B cell (primary cell): ENCODE measurements around the gene POGK. TPM values are rescaled to one million over a fixed set of nuclear protein-coding genes. Genes with fewer than 3 reads are reported as not detected.
"Not testable (repeated sequence)": the region's sequence is repeated elsewhere in the genome, so short reads cannot be mapped to it uniquely, and the experiment has no call there.

Source experiments
- ATAC-seq: fragments of 200-7000 bp; cut with Tn5 transposase; one replicate; pipeline ENCODE4 v1.10.0; 2021; ENCODE audit warnings: low read depth, mild to moderate bottlenecking, moderate number of reproducible peaks, moderate library complexity
- CTCF ChIA-PET: fragments of 350-600 bp; sonication (Branson Sonifier 250); formaldehyde crosslinking; loops from one replicate; lab custom pipeline; 2021; ENCODE audit warnings: antibody characterized with exemption, inconsistent platforms; lab: Charles Lee
- POLR2A ChIA-PET: fragments of 350-600 bp; sonication (Branson Sonifier 250); formaldehyde crosslinking; loops from one replicate; lab custom pipeline; 2021; ENCODE audit warnings: antibody characterized with exemption; lab: Charles Lee
- DNase-seq: peaks from one replicate; pipeline ENCODE4 v3.0.0; 2013
- H2AFZ ChIP-seq: 2 replicates; pipeline ENCODE4 v1.6.1; 2012; ENCODE audit warnings: mild to moderate bottlenecking, low read depth, low read length; ENCODE audit not compliant: insufficient read depth, poor library complexity, severe bottlenecking
- H3K27ac ChIP-seq, 2 donors: 1 replicate in 1 of 2; 2 replicates in 1 of 2; pipeline ENCODE4 v1.5.1; 2012 to 2013; ENCODE audit warnings: low read length in 2 of 2, mild to moderate bottlenecking in 2 of 2, moderate library complexity in 1 of 2
- H3K27me3 ChIP-seq, 4 experiments: fragments of 200-600 bp in 1 of 4; sonication (generic) in 1 of 4; replicated peaks in 1 of 4; 1 replicate in 2 of 4; 2 replicates in 2 of 4; pipeline versions ENCODE4 v1.6.1 to v1.7.0; 2013 to 2016; ENCODE audit warnings: low read length in 3 of 4, mild to moderate bottlenecking in 2 of 4, mixed read lengths in 1 of 4, moderate library complexity in 1 of 4; ENCODE audit not compliant: insufficient read depth in 4 of 4, control insufficient read depth in 3 of 4; ENCODE audit errors: control extremely low read depth in 1 of 4
- H3K36me3 ChIP-seq, 2 experiments: replicated peaks in 1 of 2; 1 replicate in 1 of 2; 2 replicates in 1 of 2; pipeline versions ENCODE4 v1.6.1 to v1.7.1; 2013; ENCODE audit warnings: low read length in 1 of 2; ENCODE audit not compliant: insufficient read depth in 2 of 2, control insufficient read depth in 1 of 2; ENCODE audit errors: control extremely low read depth in 1 of 2, extremely low read depth in 1 of 2
- H3K4me1 ChIP-seq, 2 donors: fragments of 200-600 bp in 1 of 2; sonication (generic) in 1 of 2; 1 replicate in 1 of 2; 2 replicates in 1 of 2; pipeline versions ENCODE4 v1.5.1 to v1.6.1; 2013 to 2017; ENCODE audit warnings: low read length in 2 of 2; ENCODE audit not compliant: control insufficient read depth in 2 of 2, insufficient read depth in 2 of 2
- H3K4me2 ChIP-seq: replicated peaks from 2 replicates; pipeline ENCODE3; 2012; ENCODE audit warnings: mild to moderate bottlenecking, low read depth, low read length; ENCODE audit not compliant: poor library complexity, severe bottlenecking
- H3K4me3 ChIP-seq, 5 experiments: fragments of 200-600 bp in 1 of 5; sonication (generic) in 1 of 5; 1 replicate in 3 of 5; 2 replicates in 2 of 5; pipeline versions ENCODE4 v1.5.1 to v1.7.0; 2011 to 2016; ENCODE audit warnings: low read length in 4 of 5, mild to moderate bottlenecking in 4 of 5, low read depth in 2 of 5, control low read depth in 1 of 5, moderate library complexity in 1 of 5; ENCODE audit not compliant: insufficient read depth in 1 of 5; ENCODE audit errors: control extremely low read depth in 1 of 5, extremely low read depth in 1 of 5
- H3K79me2 ChIP-seq: fragments of 200-600 bp; sonication (generic); one replicate; pipeline ENCODE4 v1.6.0; 2016; ENCODE audit warnings: low read length; ENCODE audit not compliant: control insufficient read depth, insufficient read depth
- H3K9ac ChIP-seq: fragments of 200-600 bp; sonication (generic); 2 replicates; pipeline ENCODE4 v1.6.1; 2017; ENCODE audit warnings: mild to moderate bottlenecking, low read length, moderate library complexity
- H3K9me3 ChIP-seq, 3 donors: one replicate each; pipeline versions ENCODE4 v1.6.1 to v1.7.1; 2013; ENCODE audit warnings: low read length in 2 of 3; ENCODE audit not compliant: control insufficient read depth in 2 of 3, insufficient read depth in 1 of 3; ENCODE audit errors: control extremely low read depth in 1 of 3
- H4K20me1 ChIP-seq: 2 replicates; pipeline ENCODE4 v1.6.0; 2012; ENCODE audit warnings: mild to moderate bottlenecking, low read length; ENCODE audit not compliant: insufficient read depth, control insufficient read depth, poor library complexity, severe bottlenecking
- H3K27ac Mint-ChIP-seq: one replicate; pipeline ENCODE4 v1.8.0; 2021; ENCODE audit warnings: mixed read lengths
- H3K27me3 Mint-ChIP-seq: one replicate; pipeline ENCODE4 v1.8.0; 2021; ENCODE audit warnings: mixed read lengths
- H3K4me1 Mint-ChIP-seq: one replicate; pipeline ENCODE4 v1.8.0; 2021; ENCODE audit warnings: mixed read lengths
- H3K4me3 Mint-ChIP-seq: one replicate; pipeline ENCODE4 v1.8.0; 2021; ENCODE audit warnings: mixed read lengths
- H3K9me3 Mint-ChIP-seq: one replicate; pipeline ENCODE4 v1.8.0; 2022; ENCODE audit warnings: mixed read lengths; ENCODE audit not compliant: insufficient read depth
- CTCF ChIP-seq: fragments of 200-600 bp; IDR thresholded peaks from one replicate; pipeline ENCODE4 v1.8.0; 2022; ENCODE audit warnings: antibody characterized with exemption, mild to moderate bottlenecking
- EZH2 ChIP-seq: IDR thresholded peaks from 2 replicates; pipeline ENCODE4 v1.6.1; 2012; ENCODE audit warnings: borderline replicate concordance, low read depth, mild to moderate bottlenecking, moderate library complexity, low read length; ENCODE audit not compliant: insufficient read depth, poor library complexity, severe bottlenecking
- WGBS: methylation state at CpG from one replicate; pipeline ENCODE4 v1.1.5; 2013; ENCODE audit warnings: missing lambda C conversion rate; ENCODE audit not compliant: insufficient coverage; 5-methylcytosine and 5-hydroxymethylcytosine counted together
- intact Hi-C: fragments of 100-400 bp; cut with micrococcal nuclease; formaldehyde crosslinking; loops from one replicate; pipeline ENCODE4 v1.10.0; 2022
- polyA plus RNA-seq: library from polyadenylated mRNA; depleted of rRNA; stranded (reverse); fragments of >200 nt; gene quantifications from 2 replicates; pipeline ENCODE4 v1.2.3, GENCODE V29; 2012
- total RNA-seq, 2 donors: library from RNA; stranded (reverse); fragments of 120-200 nt in 1 of 2; gene quantifications; 1 replicate in 1 of 2; 2 replicates in 1 of 2; pipeline versions ENCODE4 v1.2.3 to v1.2.4, GENCODE V29; 2013 to 2022

The POGK gene
- total and polyA plus RNA-seq, 2 donors (not counting 1 experiment from before 2014, with no cell fraction given), result 10.4 to 45.0 TPM

DNA sequence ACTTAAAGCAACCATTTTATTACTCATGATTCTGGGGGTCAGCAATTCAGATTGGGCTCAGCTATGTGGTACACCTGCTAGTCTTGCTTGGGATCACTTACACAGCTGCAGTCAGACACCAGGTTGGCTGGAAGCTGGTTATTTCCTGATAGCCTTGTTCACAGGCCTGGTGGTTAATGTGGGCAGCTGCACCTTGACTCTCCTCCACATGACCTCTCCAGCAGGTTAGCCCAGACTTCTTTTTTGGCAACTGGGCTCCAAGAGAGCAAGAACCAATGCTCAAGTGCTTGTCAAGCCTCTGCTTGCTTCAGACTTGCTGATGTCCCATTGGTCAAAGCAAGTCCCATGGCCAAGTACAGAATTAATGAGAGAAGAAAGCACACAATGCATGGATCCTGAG is 11.8 kb upstream of the POGK start:
- Mint-ChIP-seq H3K27ac (no peak overlapping the region), H3K9me3 (peaks cover 8% of the 10 kb centered on the region), H3K27me3 (peaks cover 21% of the 10 kb centered on the region), H3K4me1 (no peaks in the 10 kb centered on the region), H3K4me3 (no peak overlapping the region)
- no peak for ATAC-seq
- H3K27ac ChIP-seq, result no peak overlapping the region
- no peaks in the 10 kb centered on the region for H3K79me2 ChIP-seq
- CTCF ChIA-PET, result no interaction called here
- no peaks in the 10 kb centered on the region for H4K20me1 ChIP-seq
- no peak overlapping the region for H2AFZ ChIP-seq
- DNase-seq, result no peak
- no peak overlapping the region for H3K4me2 ChIP-seq
- no peak overlapping the region for H3K9ac ChIP-seq
- no peak for TF ChIP-seq EZH2
- TF ChIP-seq CTCF, result no peak
- H3K4me1 ChIP-seq, result no peaks in the 10 kb centered on the region
- peaks cover 3 to 14% (median 13%) of the 10 kb centered on the region in 3 donors for H3K9me3 ChIP-seq
- POLR2A ChIA-PET, result no interaction called here
- no peak overlapping the region for H3K4me3 ChIP-seq
- H3K27me3 ChIP-seq, result peaks cover 0 to 7% (median 0%) of the 10 kb centered on the region in 4 experiments
- no peaks in the 10 kb centered on the region for H3K36me3 ChIP-seq
- intact Hi-C loops, result no loop called here

DNA sequence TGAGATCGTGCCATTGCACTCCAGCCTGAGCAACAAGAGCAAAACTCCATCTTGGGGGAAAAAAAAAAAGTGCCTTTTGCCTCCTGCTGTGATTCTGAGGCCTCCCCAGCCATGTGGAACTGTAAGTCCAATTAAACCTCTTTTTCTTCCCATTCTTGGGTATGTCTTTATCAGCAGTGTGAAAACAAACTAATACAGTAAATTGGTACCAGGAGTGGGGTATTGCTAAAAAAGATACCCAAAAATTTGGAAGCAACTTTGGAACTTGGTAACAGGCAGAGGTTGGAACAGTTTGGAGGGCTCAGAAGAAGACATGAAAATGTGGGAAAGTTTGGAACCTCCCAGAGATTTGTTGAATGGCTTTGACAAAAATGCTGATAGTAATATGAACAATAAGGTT is 9.5 kb upstream of the POGK start:
- H3K4me1 Mint-ChIP-seq, H3K27ac Mint-ChIP-seq, H2AFZ ChIP-seq, H3K36me3 ChIP-seq, CTCF ChIA-PET, DNase-seq, H3K79me2 ChIP-seq, H3K4me1 ChIP-seq, H3K4me3 ChIP-seq, H3K9me3 Mint-ChIP-seq, POLR2A ChIA-PET, H3K27me3 ChIP-seq, H4K20me1 ChIP-seq, H3K9ac ChIP-seq, H3K27ac ChIP-seq, intact Hi-C loops, H3K4me3 Mint-ChIP-seq, H3K4me2 ChIP-seq, ATAC-seq: not testable (repeated sequence)
- H3K27me3 Mint-ChIP-seq, result peaks cover 20% of the 10 kb centered on the region
- 100% methylated on average over 1 of the region's 1 CpG for WGBS
- peaks cover 3 to 13% (median 12%) of the 10 kb centered on the region in 3 donors for H3K9me3 ChIP-seq
